ENCODE results near the gene QKI. TPM values are rescaled to one million over a fixed set of nuclear protein-coding genes. Genes with fewer than 3 reads are reported as not detected.

Gene QKI
- total RNA-seq, 1 experiment from 2014 or later: 176 TPM

- Histone ChIP-seq H3K23me2 (ENCODE audit: insufficient read length, low read depth, low read length, poor library complexity, severe bottlenecking) (no peaks in the 10 kb centered on the region), H2BK12ac (ENCODE audit: insufficient read length, low read depth, low read length) (no peak overlapping the region), H3K56ac (ENCODE audit: insufficient read length, low read depth, low read length) (no peak overlapping the region), H3K23ac (ENCODE audit: insufficient read length, low read depth, low read length) (no peak overlapping the region), H3T11ph (ENCODE audit: low read length) (no peak overlapping the region), H3K9me3 (ENCODE audit: control insufficient read depth, low read depth, low read length) (no peaks in the 10 kb centered on the region), H3K27me3 (ENCODE audit: insufficient read depth, low read length) (no peaks in the 10 kb centered on the region), H3K4me2 (ENCODE audit: insufficient read depth, insufficient read length, low read length) (no peak overlapping the region), H4K91ac (ENCODE audit: insufficient read length, low read depth, low read length) (no peak overlapping the region), H3K4ac (ENCODE audit: low read depth, low read length) (no peak overlapping the region), H3K79me2 (ENCODE audit: insufficient read depth, low read length) (no peaks in the 10 kb centered on the region), H4K8ac (replicated peaks; ENCODE audit: insufficient read length, low read depth, low read length) (no peak overlapping the region), H3K14ac (ENCODE audit: insufficient read depth, low read length) (no peak overlapping the region), H2BK20ac (ENCODE audit: low read depth, low read length, poor library complexity, severe bottlenecking) (no peak overlapping the region), H2BK5ac (ENCODE audit: insufficient read length, low read length) (no peak overlapping the region), H3K18ac (ENCODE audit: insufficient read length, low read depth, low read length) (no peak overlapping the region), H3K4me1 (ENCODE audit: insufficient read depth, low read length) (no peaks in the 10 kb centered on the region), H3K79me1 (ENCODE audit: insufficient read depth, low read depth, low read length, poor library complexity, severe bottlenecking) (no peaks in the 10 kb centered on the region), H4K5ac (ENCODE audit: insufficient read length, low read depth, low read length) (no peak overlapping the region), H2BK120ac (ENCODE audit: low read depth, low read length, poor library complexity, severe bottlenecking) (no peak overlapping the region), H3K9ac (ENCODE audit: extremely low read depth, insufficient read length, low read length) (no peak overlapping the region), H2BK15ac (ENCODE audit: low read depth, low read length) (no peak overlapping the region), H2AK5ac (ENCODE audit: insufficient read length, low read length) (no peak overlapping the region), H3K27ac (ENCODE audit: insufficient read length, low read depth, low read length) (no peak overlapping the region), H2AFZ (ENCODE audit: low read length) (no peak overlapping the region), H4K20me1 (ENCODE audit: control insufficient read depth, insufficient read depth, insufficient read length) (no peaks in the 10 kb centered on the region)
- peaks cover 2% of the 10 kb centered on the region for H3K27me3 Mint-ChIP-seq (ENCODE audit: low read depth)
- DNase-seq: no peak
- H3K9me3 Mint-ChIP-seq: peaks cover 0 to 1% of the 10 kb centered on the region in 2 experiments; a peak in 3 of 5 replicates
- no peaks in the 10 kb centered on the region; a peak in 2 of 7 replicates for H3K36me3 Mint-ChIP-seq (ENCODE audit: insufficient read depth in 1 of 3, low read depth in 3 of 3)
- H3K4me1 Mint-ChIP-seq: peaks cover 0 to 4% of the 10 kb centered on the region in 2 experiments; a peak in 2 of 4 replicates
- H3K4me3 Mint-ChIP-seq: no peak overlapping the region
- no peak overlapping the region; a peak in 1 of 7 replicates for H3K27ac Mint-ChIP-seq
- no CpG with 5 or more reads among the region's 9 CpGs for WGBS (ENCODE audit: extremely low coverage, insufficient read length, low lambda C conversion rate)
- no peak for TF ChIP-seq CTCF (conservative IDR thresholded peaks at IDR 0.05)
Observed at GRCh38 chr6:163600781-163601180, 186.3 kb downstream of the QKI start.
